Measurements from ENCODE around the gene TAS2R9.
"Not testable (repeated sequence)": the region's sequence is repeated elsewhere in the genome, so short reads cannot be mapped to it uniquely, and the experiment has no call there.

Gene TAS2R9

GRCh38 chr12:10807186-10807585 lies 2.8 kb downstream of the TAS2R9 start, which contains the start of gene TAS2R8:
Gene TAS2R8 (minus strand): TSS chr12:10807286. CDS start chr12:10806980, 306 bp downstream.
- in situ Hi-C loops (cut with MboI; ENCODE audit: low pct_unique_long_range_greater_than_20kb, low sequenced_read_pairs, unreplicated experiment), result no loop called here
- TF ChIP-seq CTCF (IDR thresholded peaks at IDR 0.05; ENCODE audit: extremely low read depth, insufficient read depth, missing control alignments), result no peak
- DNase-seq (ENCODE audit: low spot score), result no peak

GRCh38 chr12:10802587-10802986 lies 7.4 kb downstream of the TAS2R9 start, which contains the start of gene TAS2R7:
Gene TAS2R7 (minus strand): TSS chr12:10802627. CDS start chr12:10802570, 57 bp downstream.
- in situ Hi-C loops (cut with MboI; ENCODE audit: low pct_unique_long_range_greater_than_20kb, low sequenced_read_pairs, unreplicated experiment), result no loop called here

GRCh38 chr12:10801741-10802140 lies 8.2 kb downstream of the TAS2R9 start:
- in situ Hi-C loops (cut with MboI; ENCODE audit: low pct_unique_long_range_greater_than_20kb, low sequenced_read_pairs, unreplicated experiment), result no loop called here
- TF ChIP-seq CTCF (IDR thresholded peaks at IDR 0.05; ENCODE audit: extremely low read depth, insufficient read depth, missing control alignments), result no peak
- DNase-seq (ENCODE audit: low spot score), result no peak

More at GRCh38 chr12:10802587-10802986, 7.4 kb downstream of the TAS2R9 start, which contains the start of gene TAS2R7:
- TF ChIP-seq CTCF (IDR thresholded peaks at IDR 0.05; ENCODE audit: extremely low read depth, insufficient read depth, missing control alignments), result no peak
- DNase-seq (ENCODE audit: low spot score), result no peak

GRCh38 chr12:10794222-10794621 lies 15.7 kb downstream of the TAS2R9 start:
- in situ Hi-C loops (cut with MboI; ENCODE audit: low pct_unique_long_range_greater_than_20kb, low sequenced_read_pairs, unreplicated experiment), result no loop called here
- no peak for DNase-seq (ENCODE audit: low spot score)
- TF ChIP-seq CTCF (IDR thresholded peaks at IDR 0.05; ENCODE audit: extremely low read depth, insufficient read depth, missing control alignments), result no peak

- DNase-seq (ENCODE audit: low spot score); in situ Hi-C loops (cut with MboI; ENCODE audit: low pct_unique_long_range_greater_than_20kb, low sequenced_read_pairs, unreplicated experiment): not testable (repeated sequence)
Measured at GRCh38 chr12:10791769-10792168, 18.2 kb downstream of the TAS2R9 start.

- DNase-seq (ENCODE audit: low spot score), result no peak
- no peak for TF ChIP-seq CTCF (IDR thresholded peaks at IDR 0.05; ENCODE audit: extremely low read depth, insufficient read depth, missing control alignments)
- in situ Hi-C loops (cut with MboI; ENCODE audit: low pct_unique_long_range_greater_than_20kb, low sequenced_read_pairs, unreplicated experiment), result no loop called here
Measured at GRCh38 chr12:10783252-10783651, 26.7 kb downstream of the TAS2R9 start.

GRCh38 chr12:10779103-10779502 lies 30.9 kb downstream of the TAS2R9 start:
- in situ Hi-C loops (cut with MboI; ENCODE audit: low pct_unique_long_range_greater_than_20kb, low sequenced_read_pairs, unreplicated experiment), result loop anchor here (10.0 kb wide), 1 partner anchor 416 kb away; no protein-coding TSS in a partner anchor
- no peak for TF ChIP-seq CTCF (IDR thresholded peaks at IDR 0.05; ENCODE audit: extremely low read depth, insufficient read depth, missing control alignments)
- no peak for DNase-seq (ENCODE audit: low spot score)
